SU-DHL-6 (cell line): Measurements from ENCODE around the gene PGRMC2.

Experiments
- H2AFZ ChIP-seq: fragments of 200-600 bp; sonication (generic); 2 replicates; pipeline ENCODE4 v1.6.1; 2014; ENCODE audit warnings: low read depth, mild to moderate bottlenecking, moderate library complexity, mixed read lengths, antibody characterized with exemption, low read length; ENCODE audit not compliant: severe bottlenecking
- H3F3A ChIP-seq: fragments of 200-600 bp; shearing (Covaris generic); 2 replicates; pipeline ENCODE4 v1.6.0; 2016; ENCODE audit warnings: antibody characterized with exemption, mild to moderate bottlenecking; ENCODE audit not compliant: insufficient read depth
- H3K27ac ChIP-seq: fragments of 200-600 bp; sonication (generic); 2 replicates; pipeline ENCODE4 v1.5.1; 2016; ENCODE audit warnings: low read depth, mild to moderate bottlenecking, low read length, moderate library complexity, mixed read lengths
- H3K27me3 ChIP-seq: fragments of 200-600 bp; sonication (generic), shearing (Covaris generic); 2 replicates; pipeline ENCODE4 v1.6.0; 2014; ENCODE audit warnings: mild to moderate bottlenecking, low read length
- H3K36me3 ChIP-seq: fragments of 200-600 bp; sonication (generic); 2 replicates; pipeline ENCODE4 v1.6.1; 2014; ENCODE audit warnings: mild to moderate bottlenecking, low read length, mixed read lengths
- H3K4me2 ChIP-seq: fragments of 300-600, 200-600 bp; shearing (Covaris generic), sonication (generic); 2 replicates; pipeline ENCODE4 v1.6.0; 2014; ENCODE audit warnings: low read length, low read depth, mild to moderate bottlenecking; ENCODE audit not compliant: poor library complexity, severe bottlenecking
- H3K4me3 ChIP-seq: fragments of 200-600 bp; sonication (generic); 2 replicates; pipeline ENCODE4 v1.5.1; 2014; ENCODE audit warnings: antibody characterized with exemption, low read length, mild to moderate bottlenecking, mixed read lengths; ENCODE audit not compliant: insufficient read depth, poor library complexity, severe bottlenecking
- H3K79me2 ChIP-seq: fragments of 200-600 bp; sonication (generic); 2 replicates; pipeline ENCODE4 v1.6.1; 2014; ENCODE audit warnings: mild to moderate bottlenecking, low read length, moderate library complexity; ENCODE audit not compliant: insufficient read depth
- H3K9ac ChIP-seq: fragments of 200-600 bp; sonication (generic); 2 replicates; pipeline ENCODE4 v1.7.0; 2014; ENCODE audit warnings: mild to moderate bottlenecking, low read length
- H3K9me2 ChIP-seq: fragments of 200-600 bp; sonication (generic); replicated peaks from 2 replicates; pipeline ENCODE4 v1.6.1; 2014; ENCODE audit warnings: low read length; ENCODE audit not compliant: insufficient read depth
- H3K9me3 ChIP-seq: fragments of 200-600 bp; sonication (generic); 2 replicates; pipeline ENCODE4 v1.6.1; 2014; ENCODE audit warnings: low read length, mixed read lengths; ENCODE audit not compliant: insufficient read depth
- H4K20me1 ChIP-seq: fragments of 200-600 bp; sonication (generic); 2 replicates; pipeline ENCODE4 v1.6.1; 2014; ENCODE audit warnings: low read depth, mild to moderate bottlenecking, antibody characterized with exemption, low read length, moderate library complexity, mixed read lengths
- EZH2phosphoT487 ChIP-seq: fragments of 200-600 bp; sonication (generic), shearing (Covaris generic); conservative IDR thresholded peaks from 2 replicates; pipeline ENCODE4 v1.6.1; 2018; ENCODE audit warnings: mild to moderate bottlenecking, antibody characterized with exemption, low read length, moderate library complexity, mixed read lengths
- TF ChIP-seq, protein P1 (sequence below): fragments of 200-600 bp; sonication (generic); IDR thresholded peaks from one replicate; pipeline ENCODE4 v1.5.1; 2017; ENCODE audit warnings: antibody characterized with exemption, mild to moderate bottlenecking, low read length, moderate library complexity; ENCODE audit not compliant: insufficient read depth, poor library complexity, severe bottlenecking

Gene PGRMC2

GRCh38 chr4:128310266-128310697 lies 22.7 kb upstream of the PGRMC2 start:
- H3K4me2 ChIP-seq, result no peak overlapping the region
- no peaks in the 10 kb centered on the region for H3F3A ChIP-seq
- no peak overlapping the region for H3K9ac ChIP-seq
- no peaks in the 10 kb centered on the region for H3K36me3 ChIP-seq
- TF ChIP-seq, protein P1, sequence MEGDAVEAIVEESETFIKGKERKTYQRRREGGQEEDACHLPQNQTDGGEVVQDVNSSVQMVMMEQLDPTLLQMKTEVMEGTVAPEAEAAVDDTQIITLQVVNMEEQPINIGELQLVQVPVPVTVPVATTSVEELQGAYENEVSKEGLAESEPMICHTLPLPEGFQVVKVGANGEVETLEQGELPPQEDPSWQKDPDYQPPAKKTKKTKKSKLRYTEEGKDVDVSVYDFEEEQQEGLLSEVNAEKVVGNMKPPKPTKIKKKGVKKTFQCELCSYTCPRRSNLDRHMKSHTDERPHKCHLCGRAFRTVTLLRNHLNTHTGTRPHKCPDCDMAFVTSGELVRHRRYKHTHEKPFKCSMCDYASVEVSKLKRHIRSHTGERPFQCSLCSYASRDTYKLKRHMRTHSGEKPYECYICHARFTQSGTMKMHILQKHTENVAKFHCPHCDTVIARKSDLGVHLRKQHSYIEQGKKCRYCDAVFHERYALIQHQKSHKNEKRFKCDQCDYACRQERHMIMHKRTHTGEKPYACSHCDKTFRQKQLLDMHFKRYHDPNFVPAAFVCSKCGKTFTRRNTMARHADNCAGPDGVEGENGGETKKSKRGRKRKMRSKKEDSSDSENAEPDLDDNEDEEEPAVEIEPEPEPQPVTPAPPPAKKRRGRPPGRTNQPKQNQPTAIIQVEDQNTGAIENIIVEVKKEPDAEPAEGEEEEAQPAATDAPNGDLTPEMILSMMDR, result no peak
- TF ChIP-seq EZH2phosphoT487, result no peak
- H2AFZ ChIP-seq, result no peak overlapping the region
- no peaks in the 10 kb centered on the region for H3K27me3 ChIP-seq
- no peaks in the 10 kb centered on the region for H3K9me3 ChIP-seq
- H3K4me3 ChIP-seq, result no peak overlapping the region
- no peaks in the 10 kb centered on the region for H3K79me2 ChIP-seq
- H4K20me1 ChIP-seq, result no peaks in the 10 kb centered on the region
- H3K27ac ChIP-seq, result no peak overlapping the region
- no peaks in the 10 kb centered on the region for H3K9me2 ChIP-seq

DNA sequence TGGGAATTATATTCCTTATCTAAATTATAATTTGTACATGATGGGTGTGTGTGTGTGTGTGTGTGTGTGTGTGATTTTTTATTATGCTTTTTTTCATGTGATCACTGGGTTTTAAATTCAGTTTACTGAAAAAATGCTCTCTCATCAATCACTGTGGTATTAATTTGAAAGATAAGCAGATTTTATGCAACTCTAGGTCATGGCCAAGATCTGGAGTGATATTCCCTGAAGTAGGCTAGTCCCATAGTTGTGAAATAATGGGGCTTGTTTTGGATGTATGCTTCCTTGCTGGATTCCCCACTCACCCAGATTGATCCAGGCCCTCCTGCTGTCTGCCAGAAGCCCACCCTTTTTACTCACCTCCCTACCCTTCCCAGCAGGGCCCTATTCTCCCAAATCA lies 22.0 kb upstream of the PGRMC2 start:
- Histone ChIP-seq H3K27ac (no peak overlapping the region), H3F3A (no peaks in the 10 kb centered on the region)

GRCh38 chr4:128308986-128309385 lies 21.4 kb upstream of the PGRMC2 start:
- Histone ChIP-seq H3K9me2 (no peaks in the 10 kb centered on the region), H3K27ac (no peak overlapping the region), H3K27me3 (no peaks in the 10 kb centered on the region), H3K36me3 (no peaks in the 10 kb centered on the region), H3K4me3 (no peak overlapping the region), H3K79me2 (no peaks in the 10 kb centered on the region), H3K4me2 (no peak overlapping the region), H3F3A (no peaks in the 10 kb centered on the region), H3K9me3 (no peaks in the 10 kb centered on the region), H4K20me1 (no peaks in the 10 kb centered on the region), H2AFZ (no peak overlapping the region), H3K9ac (no peak overlapping the region)
- TF ChIP-seq, protein P1, result no peak
- TF ChIP-seq EZH2phosphoT487, result no peak

More for the DNA sequence above, 22.0 kb upstream of the PGRMC2 start:
- no peak overlapping the region for H2AFZ ChIP-seq
- H4K20me1 ChIP-seq, result no peaks in the 10 kb centered on the region
- no peaks in the 10 kb centered on the region for H3K79me2 ChIP-seq
- no peak overlapping the region for H3K4me2 ChIP-seq
- H3K27me3 ChIP-seq, result no peaks in the 10 kb centered on the region
- TF ChIP-seq, protein P1, result no peak
- no peak for TF ChIP-seq EZH2phosphoT487
- H3K36me3 ChIP-seq, result no peaks in the 10 kb centered on the region
- H3K9me3 ChIP-seq, result no peaks in the 10 kb centered on the region
- H3K4me3 ChIP-seq, result no peak overlapping the region
- no peak overlapping the region for H3K9ac ChIP-seq
- H3K9me2 ChIP-seq, result no peaks in the 10 kb centered on the region
